HG03095 (cell line): Measurements from ENCODE around the gene COG3.

Experiments used
- ATAC-seq: cut with Tn5 transposase; IDR thresholded peaks from one replicate; pipeline ENCODE4 v1.9.1; 2021; ENCODE audit warnings: moderate library complexity; ENCODE audit not compliant: unreplicated experiment

Gene COG3

GRCh38 chr13:45503658-45504057 is 38.9 kb downstream of the COG3 start:
- no peak for ATAC-seq

GRCh38 chr13:45506811-45507210 is 42.1 kb downstream of the COG3 start:
- ATAC-seq = no peak

- ATAC-seq = no peak
Observed at GRCh38 chr13:45508776-45509175, 44.0 kb downstream of the COG3 start.

DNA sequence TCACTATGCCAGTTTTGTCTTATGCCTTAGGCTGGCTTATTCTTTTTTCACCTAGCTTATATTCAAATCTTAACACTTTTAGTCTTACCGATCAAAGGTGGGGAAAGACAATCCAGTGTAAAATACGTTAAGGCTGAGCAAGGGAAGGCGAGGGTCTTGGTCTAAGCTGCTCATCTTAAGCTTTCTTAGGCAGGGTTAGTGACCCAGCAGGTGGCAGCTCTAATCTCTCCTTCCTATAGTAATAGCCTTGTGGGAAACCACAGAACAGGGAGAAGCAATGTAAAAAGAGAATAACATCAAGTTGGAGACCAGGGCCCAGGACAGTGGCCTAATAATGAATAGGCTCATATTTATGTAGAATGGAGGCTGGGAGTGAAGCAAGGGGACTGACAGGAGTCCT is 45.9 kb downstream of the COG3 start:
- ATAC-seq = no peak

DNA sequence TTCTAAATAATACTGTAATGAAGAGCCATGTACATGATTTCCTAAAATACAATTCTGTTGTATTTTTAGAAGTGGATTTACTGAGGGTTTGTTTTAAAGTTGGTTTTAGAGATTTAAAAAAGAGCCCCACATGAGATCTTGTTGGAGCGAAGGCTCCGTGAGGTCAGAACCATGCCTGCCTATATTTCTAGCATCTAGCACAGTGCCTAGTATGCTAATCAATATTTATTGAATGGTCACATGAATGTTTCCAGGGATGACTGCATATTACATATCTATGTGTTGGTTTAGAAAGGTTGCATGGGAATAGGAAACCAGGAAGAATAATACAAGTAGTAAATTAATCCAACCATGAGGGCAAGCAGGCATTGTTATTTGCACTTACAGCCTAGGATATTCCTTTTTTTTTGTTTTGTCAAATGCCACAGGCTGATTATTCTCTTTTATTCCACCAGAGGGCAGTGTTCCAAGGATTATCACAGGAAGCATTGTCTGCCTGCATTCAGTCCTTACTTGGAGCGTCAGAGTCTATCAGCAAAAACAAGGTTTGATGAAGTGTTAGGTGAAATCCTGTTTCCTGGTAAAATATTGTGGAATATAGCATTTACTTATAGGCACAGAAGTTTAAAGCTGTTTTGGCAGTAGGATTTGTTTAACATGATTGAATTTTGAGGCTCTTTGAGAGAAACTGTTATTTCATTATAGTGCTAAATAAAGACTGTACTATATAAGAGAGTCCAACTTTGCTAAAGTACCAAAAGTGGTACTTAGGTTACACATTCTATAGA is 46.8 kb downstream of the COG3 start:
- ATAC-seq = no peak

DNA sequence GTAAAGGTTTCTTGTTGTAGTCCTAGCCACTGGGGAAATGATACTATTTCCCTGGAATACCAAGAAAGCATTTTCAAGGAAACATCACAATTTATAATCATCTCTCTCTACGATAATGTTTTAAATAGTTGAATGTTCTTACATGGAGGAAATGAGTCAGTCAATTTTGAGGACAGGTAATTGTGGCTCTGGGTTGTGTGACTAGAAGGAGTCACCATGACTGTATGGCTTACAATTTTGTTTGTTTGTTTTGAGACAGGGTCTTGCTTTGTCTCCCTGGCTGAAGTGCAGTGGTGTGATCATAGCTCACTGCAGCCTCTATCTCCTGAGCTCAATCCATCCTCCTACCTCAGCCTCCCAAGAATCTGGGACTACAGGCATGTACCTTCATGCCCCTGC is 47.4 kb downstream of the COG3 start:
- no peak for ATAC-seq

- no peak for ATAC-seq
Observed at GRCh38 chr13:45516757-45517156, 52.0 kb downstream of the COG3 start.

DNA sequence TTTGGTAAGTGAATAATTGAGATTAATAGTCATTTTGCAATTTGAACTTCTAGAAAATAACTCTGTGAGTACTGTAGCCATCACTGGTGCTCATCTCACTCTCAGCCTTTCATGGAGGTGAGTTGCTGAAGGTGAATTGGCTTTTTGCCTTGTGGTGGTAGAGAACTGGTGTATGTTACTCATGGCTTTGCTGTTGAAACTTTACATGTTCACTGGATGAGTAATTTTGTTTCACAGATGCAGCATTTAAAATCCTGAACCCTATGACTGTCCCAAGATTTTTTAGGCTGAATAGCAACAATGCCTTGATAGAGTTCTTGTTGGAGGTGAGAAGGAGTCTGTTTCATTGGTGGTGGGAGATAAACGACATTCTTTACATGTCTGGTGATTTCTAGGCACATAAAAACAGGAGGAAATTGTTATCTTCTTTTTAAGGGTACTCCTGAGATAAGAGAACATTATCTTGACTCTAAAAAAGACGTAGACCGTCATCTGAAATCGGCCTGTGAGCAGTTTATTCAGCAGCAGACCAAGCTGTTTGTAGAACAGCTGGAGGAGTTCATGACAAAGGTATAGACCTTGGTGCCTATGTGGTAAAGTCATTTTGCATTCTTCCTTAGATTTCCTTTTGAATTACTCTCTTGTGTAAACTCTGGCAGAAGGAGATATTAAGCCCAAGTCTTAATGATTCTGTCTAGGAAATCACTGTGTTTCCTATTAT is 53.9 kb downstream of the COG3 start:
- ATAC-seq = no peak

- no peak for ATAC-seq
Observed at GRCh38 chr13:45519493-45519892, 54.8 kb downstream of the COG3 start.

GRCh38 chr13:45521297-45521696 is 56.6 kb downstream of the COG3 start:
- ATAC-seq = no peak

DNA sequence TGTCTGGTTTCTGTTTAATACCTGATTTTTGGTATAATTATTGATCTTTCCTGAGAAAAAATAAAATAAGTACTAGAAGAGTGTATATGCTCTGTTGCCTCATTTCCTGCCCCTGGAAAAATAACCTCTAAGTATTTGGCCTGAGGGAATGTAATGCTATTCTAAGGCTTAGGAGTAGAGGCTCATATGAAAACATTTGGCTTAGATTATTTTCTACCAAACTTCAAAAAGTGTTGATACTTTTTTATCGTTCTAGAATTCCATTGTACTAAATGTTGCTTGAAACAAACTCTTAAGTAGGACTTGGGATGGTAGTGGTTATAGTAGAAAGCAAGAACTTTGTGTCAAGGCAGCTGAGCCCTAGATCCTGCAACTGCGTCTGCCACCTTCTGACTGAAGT is 57.8 kb downstream of the COG3 start:
- ATAC-seq = no peak

- no peak for ATAC-seq
Observed at GRCh38 chr13:45527699-45528462, 63.1 kb downstream of the COG3 start.

DNA sequence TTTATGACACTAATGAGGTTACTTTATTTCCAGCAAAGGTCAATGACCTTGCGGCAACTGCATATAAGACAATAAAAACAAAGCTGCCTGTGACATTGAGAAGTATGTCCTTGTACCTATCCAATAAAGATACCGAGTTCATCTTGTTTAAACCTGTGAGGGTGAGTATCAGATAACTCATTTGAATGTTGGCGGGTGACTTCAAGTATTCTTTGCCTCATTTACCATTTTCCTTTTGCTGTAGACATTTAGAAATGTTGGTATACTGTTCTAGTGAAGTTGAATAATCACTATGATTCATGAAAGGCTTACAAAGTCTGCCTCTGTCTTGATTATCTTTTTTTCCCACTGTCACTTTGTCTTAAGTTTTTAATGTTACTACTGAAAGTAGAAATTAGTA is 65.0 kb downstream of the COG3 start:
- ATAC-seq = no peak

DNA sequence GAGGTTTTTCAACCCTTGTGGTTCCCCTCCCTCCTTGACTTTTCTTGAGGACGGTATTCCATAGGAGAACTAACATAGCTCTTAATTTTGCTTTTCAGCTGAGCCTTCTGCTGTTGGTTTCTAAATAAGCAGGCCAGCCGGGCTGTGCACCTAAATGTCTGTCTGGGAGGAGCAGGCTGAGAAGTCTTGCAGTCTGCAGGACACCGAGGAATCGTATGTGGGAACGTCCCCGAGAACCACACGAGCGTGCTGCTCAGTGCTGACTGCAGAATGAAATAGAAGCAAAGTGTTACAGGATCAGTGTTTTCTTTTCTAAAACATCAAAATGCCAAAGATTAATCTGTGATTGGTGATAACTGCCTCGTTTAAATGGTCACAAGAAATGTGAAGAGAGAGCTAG is 69.9 kb downstream of the COG3 start:
- ATAC-seq = no peak

GRCh38 chr13:45536224-45536623 is 71.5 kb downstream of the COG3 start:
- ATAC-seq = no peak

DNA sequence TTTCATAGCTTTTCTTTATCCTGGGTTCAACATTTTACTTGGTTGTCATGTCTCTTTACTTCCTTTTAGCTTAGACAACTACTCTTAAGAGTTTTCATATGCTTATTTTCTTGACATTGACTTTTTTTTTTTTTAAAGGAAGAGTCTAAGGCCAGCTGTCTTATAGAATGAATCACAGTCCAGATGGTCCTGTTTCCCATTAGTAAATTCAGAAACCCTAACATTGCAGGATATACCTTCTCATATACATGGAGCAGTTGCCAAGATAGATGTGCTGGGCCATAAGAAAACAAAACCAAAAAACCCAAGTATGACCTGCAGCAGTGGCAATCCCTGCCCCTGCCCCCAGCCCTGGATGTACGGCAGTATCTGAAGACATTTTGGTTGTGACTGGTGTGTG is 72.8 kb downstream of the COG3 start:
- no peak for ATAC-seq

DNA sequence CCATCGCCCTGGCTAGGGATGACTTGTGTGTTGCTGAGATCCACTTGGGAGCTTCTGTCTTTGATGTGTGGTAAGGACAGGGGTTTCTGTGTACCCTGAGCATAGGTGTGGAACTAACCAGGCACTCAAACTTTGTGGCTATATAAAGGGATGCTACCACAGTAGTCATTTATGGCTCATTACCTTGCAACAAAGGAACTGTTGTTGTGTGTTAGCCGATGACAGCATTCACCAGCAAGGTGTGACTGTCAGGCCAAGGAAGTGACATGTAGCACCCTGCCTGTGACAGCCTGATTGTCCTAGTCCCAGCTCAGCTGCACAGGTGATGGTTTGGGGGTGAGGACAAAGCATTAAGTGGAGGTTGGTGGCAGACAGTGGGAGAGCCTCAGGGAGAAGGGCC is 73.6 kb downstream of the COG3 start:
- no peak for ATAC-seq

DNA sequence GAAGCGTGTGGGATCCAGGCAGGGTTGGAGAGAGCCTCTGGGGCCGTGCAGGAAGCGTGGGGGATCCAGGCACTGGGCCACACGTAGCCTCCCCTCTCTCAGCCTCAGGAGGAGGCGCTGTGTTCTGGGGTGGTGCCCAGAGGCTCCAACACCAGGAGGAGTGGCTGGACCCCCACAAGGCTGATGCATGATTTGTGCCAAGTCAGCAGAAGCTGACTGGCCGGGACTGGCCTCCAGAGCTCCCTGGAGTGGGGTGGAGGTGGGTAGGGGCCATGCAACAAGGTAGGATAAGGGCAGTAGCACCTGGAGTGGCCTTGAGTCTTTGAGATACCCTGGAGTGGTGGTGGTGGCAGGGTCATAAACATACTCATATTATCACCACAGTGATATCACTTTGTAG is 75.5 kb downstream of the COG3 start:
- no peak for ATAC-seq

DNA sequence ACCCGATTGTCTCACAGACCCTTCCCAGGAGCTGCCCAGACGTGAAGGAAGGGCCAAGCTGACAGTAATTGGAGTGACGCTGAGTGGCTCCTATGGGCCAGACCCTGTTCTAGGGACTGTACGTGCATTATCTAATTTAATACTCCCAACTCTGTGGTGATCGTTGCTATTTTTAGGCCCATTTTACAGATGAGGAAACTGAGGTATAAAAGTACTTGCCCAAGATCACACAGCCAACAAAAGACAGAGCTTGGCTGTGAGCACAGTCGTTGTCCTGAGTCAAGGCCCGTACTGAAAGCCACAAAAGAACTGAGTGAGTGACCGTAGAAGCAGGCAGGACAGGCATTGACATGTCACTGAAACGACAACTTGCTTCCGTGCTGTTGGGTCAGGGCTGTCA is 76.1 kb downstream of the COG3 start:
- ATAC-seq = no peak

DNA sequence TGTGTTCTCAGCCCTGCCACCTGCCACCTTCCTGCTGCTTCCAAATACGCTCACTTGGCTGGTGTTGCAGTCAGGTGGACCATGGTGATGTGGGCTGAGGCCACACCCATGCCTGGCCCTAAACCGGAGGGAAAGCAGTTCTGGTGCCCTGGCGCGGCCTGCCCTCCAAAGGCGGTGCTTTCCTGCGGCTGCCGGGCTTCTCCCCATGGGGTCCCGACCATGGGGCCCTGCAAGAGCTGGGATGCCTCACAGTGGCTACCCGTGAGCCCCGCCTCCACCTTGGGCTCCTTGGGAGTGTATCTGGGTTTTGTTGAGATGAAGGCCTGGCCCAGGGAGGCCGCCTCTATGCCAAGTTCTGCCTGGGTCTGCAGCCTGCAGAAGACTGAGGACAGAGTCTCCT is 77.1 kb downstream of the COG3 start:
- ATAC-seq = no peak

DNA sequence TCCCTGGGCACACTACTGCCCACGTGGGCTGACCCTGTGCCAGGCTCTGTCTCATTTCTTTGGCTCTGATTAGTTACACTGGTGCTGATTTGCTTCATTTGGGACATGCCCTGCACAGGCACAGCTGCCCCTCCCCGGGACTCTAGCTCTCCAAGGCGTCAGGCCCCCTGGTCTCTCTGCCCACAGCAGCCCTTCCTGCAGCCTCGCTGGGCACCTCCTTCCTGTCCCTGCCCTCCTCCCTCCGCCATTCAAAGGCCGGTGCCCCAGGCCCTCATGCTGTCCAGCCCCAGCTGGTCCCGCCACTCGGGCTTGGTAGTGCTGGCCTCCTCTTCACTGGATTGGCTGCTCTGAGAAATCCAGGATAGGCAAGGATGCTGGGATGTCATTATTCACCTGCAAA is 77.7 kb downstream of the COG3 start:
- no peak for ATAC-seq

- ATAC-seq = no peak
Observed at GRCh38 chr13:45542878-45543277, 78.1 kb downstream of the COG3 start.
